GM18526 (cell line): Measurements from ENCODE around the gene STAC.

ENCODE experiments used
- POLR2A ChIP-seq: IDR thresholded peaks from 3 replicates; pipeline ENCODE4 v1.6.1; 2011; ENCODE audit not compliant: insufficient read length; ENCODE audit errors: extremely low read depth

STAC gene

DNA sequence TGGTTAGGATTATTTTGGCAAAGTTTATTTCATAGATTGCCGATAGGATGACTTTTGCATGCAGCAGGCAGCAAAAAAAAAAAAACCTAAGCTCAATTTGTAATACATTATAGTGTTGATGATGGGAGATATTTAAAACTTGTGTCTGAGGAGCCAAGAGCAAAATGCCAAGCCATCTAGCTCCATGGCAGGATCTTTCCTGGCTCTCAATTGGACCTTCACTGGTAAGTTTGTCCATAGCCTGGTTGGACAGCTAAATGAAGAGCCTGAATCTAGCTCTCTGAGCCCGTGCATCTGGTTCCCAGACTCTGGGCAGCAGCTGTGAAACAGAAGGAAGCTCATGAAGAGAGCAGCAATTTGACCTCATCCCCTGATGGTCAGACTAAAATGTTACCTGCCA is 17.5 kb downstream of the STAC start:
- TF ChIP-seq POLR2A = no peak

DNA sequence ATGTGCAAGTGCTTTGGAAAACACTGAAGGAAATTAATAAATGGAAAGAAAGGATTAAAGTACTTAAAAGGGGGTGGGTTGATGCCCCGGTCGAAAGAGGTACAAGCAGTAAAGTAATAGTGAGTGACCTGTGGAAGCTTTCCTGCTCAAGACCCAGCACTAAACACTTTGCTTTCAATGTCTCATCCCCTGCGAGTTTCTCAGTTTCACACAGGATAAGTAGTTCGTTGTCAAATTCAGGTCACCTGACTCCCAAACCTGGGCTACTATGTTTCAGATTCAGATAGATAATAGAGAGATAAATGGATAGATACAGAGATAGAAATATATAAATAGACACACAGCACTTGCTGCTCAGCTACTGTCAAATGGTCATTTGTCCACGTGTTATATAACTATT is 19.6 kb downstream of the STAC start:
- no peak for TF ChIP-seq POLR2A

DNA sequence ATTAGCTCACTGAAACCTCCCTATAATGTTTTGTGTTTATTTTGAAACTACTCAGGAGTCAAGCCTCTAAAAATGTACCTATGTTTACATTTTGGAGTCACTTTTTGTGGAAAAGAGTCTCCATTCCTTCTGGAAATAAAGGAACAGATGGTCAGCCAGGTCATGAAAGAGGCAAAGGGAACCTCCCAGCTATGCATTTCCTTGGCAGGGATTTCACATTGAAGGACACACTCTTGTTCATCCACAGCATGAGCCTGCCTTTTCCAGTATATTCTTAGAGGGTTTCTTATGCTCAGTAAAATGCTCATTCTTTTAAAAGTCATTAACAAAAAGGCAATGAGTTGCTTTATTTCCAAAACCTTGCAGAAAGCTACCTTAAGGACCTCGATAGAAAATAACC is 20.8 kb downstream of the STAC start:
- no peak for TF ChIP-seq POLR2A

DNA sequence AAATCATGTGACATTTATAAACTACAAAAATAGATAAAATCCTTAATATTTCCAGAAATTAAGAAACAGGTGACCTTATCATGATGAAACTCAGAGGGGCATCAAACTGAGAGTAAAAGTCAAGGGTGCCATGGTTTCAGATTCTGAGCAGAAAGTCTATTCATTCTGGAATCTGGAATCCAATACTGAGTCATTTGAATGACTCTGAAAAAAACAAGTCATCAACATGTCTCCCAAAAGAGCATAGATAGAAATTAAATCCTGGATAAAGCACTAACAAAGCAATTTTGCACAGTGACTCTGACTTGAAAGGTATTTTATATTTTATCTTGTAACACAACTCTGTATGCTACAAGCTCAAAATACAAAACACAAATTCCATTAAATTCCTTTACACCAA is 23.4 kb downstream of the STAC start:
- no peak for TF ChIP-seq POLR2A

DNA sequence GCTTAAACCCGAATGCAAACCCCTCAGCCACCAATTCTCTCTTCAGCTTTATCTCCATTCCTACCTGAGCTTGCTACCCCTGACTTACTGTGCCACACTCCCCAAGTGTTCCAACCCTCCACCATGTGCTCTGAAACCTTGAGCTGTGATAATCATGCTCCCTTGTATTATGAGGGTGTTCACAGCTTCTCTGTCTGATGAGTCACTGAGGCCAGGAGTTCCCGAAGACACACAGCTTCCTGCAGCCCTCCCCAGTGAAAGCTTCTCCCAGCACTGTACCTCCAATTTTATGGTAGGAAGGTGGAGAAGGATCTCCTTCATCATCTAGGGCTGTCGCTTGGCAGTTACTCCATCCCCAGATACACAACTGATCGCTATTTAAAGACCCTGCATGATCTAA is 24.9 kb downstream of the STAC start:
- TF ChIP-seq POLR2A = no peak

DNA sequence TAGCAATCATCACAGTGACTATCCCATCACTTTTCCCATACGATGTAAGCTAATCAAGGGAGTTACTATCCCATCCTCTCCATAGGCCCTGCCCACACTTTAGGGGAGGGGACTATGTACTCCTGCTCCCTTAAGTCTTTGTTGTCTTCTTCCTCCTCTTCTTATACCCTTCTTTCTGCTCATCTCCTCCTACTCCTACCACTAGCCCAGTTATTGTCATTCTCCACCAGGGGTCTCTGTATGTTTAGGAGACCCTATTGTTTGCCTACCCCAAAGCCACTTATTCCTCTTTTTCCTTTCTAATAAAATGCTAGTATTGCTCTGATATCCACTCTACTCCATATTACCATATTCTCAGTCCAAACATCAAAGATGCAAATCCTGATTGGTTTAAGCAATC is 27.8 kb downstream of the STAC start:
- TF ChIP-seq POLR2A = no peak

DNA sequence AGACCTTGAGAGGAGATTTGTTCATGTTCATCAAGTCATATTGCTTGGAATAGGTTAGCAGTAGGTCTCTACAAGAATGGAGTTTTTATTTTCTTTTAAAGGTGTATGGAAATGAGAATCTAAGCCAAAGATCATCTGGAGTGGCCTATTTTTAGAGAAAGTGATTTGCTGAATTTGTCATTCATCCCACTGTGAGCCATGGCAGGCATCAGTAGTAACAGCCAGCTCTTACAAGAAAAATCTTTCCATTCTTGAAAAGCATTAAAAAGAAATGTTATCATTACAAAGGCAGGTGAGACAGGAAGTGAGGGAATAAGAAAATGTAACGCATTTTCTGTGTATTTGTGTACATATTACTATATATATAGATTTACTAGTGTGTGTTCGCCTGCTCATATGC is 29.6 kb downstream of the STAC start:
- TF ChIP-seq POLR2A = no peak

DNA sequence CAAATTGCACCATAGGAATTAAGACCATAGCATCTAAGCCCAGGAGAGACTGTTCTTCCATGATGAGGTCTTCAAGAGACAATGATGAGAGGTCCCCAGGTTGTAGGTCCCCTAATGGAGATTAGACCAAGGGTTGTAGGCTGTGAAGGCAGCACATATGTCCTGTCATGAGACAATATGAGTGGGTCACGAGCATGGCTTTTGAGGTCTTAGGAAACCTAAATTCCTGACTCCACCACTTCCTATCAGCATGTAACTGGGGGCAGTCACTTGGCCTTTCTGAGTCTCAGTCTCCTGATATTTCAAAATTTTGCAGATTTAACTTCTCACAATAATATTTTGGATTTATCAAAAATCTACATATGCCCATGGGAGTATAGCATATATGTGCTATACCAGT is 31.3 kb downstream of the STAC start:
- no peak for TF ChIP-seq POLR2A

DNA sequence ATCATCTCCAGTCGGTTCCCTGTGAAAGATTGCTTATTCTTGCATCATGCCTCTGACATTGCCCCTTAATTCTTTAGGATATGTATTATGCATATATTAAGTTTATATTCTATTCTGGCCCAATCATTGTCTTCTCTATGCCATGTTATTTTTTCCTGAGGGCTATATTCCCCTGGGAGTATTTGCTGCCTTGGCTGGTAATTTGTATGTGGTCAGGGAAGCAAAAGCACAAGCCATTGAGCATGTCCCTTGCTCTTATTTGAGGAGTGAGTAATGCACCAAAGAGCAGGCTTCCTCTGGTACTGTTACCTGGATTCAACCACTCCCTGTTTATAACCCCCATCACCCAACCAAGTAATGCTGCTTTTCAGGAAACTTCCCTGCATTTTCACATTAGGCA is 36.3 kb downstream of the STAC start:
- no peak for TF ChIP-seq POLR2A

DNA sequence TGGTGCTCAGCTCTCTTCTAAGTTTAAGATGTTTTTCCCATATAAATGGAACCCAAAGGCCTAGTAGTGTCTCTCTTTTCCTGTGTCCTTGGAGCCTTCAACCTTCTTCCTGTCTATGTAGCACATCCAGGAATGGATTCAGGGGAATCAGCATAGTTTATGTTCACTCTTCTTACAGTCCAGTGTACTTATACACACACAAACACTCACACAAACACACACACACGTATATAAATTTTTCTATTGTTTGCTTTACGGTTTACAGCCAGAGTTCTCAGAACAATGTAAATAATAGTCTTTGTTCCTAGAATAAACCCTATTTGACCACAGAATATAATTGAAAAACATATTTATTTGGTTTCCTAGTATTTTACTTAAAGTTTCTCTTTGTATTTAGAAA is 36.9 kb downstream of the STAC start:
- TF ChIP-seq POLR2A = no peak

DNA sequence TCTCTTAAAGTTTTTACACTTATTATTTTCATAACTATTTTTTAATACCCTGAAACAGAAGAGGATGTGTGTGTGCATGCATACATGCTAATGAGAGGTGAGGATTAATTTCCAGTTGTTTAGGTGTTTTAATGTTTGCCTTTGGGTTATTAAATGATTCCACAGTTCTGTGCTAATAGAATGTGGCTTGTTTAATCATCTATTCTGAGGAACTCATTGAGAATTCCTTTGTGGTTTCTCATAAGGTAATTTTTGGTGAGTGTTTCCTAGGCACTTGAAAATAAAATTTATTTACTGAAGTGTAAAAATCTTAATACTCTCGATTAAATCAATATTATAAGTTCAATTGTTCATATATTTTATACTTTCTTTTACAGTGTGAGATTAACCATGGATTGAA is 38.0 kb downstream of the STAC start:
- TF ChIP-seq POLR2A = no peak

DNA sequence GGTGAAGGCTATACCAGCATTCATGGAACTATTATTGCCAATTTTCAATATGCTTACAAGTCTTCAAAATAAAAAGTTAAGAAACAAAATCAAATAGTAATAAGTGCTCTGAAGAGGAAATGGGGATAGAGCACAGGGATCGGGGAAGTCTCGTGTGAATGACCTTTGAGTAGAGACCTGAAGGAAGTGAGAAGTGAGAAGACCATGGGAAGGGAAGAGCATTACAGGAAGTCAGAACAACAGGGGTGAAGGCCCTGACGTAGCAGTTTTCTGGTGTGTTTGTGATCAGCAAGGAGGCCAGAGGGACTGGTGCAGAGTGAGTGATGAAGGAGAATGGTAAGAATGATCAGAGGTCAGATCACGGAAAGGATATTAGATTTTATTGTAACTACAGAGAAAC is 48.1 kb downstream of the STAC start:
- no peak for TF ChIP-seq POLR2A

DNA sequence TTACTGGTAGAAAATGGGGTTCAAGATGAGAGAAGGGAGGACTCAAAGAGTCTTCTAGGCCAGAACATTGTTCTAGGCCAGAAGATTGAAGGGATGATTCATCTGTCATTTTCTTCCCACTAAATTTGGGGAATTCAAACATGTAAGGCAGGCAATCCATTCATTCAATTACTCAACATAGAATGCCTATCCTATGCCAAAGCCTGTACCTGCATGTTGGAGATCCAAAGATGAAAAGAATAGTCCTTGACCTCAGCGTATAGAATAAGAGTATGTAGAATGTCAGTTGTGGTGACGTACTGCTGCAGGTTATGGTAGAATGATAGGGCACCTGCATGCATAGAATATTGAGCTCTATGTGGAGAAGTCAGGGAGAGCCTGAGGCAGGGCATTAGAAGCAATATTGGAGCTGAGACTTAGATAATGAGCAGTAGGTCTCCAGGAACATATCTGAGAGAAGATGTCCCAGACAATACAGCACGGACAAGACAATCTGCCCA is 49.7 kb downstream of the STAC start:
- TF ChIP-seq POLR2A = no peak

DNA sequence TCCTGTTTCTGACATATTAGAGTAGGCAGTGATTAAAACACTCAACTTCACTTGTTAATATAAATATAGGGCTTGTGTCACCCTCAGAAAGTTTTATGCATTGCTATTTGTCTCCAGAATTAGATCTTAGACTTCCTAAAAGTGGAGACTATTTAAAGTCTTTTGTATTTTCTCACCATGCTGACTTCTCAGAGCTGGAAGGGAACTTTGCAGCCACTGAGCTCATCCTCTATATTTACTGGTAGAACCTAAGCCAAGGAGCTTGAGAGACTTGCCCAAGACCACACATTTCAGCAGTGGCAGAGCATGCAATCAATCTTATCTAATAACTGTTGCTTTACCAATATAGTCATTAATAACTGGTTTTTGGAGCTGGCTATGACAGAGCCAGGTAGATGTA is 53.2 kb downstream of the STAC start:
- no peak for TF ChIP-seq POLR2A

DNA sequence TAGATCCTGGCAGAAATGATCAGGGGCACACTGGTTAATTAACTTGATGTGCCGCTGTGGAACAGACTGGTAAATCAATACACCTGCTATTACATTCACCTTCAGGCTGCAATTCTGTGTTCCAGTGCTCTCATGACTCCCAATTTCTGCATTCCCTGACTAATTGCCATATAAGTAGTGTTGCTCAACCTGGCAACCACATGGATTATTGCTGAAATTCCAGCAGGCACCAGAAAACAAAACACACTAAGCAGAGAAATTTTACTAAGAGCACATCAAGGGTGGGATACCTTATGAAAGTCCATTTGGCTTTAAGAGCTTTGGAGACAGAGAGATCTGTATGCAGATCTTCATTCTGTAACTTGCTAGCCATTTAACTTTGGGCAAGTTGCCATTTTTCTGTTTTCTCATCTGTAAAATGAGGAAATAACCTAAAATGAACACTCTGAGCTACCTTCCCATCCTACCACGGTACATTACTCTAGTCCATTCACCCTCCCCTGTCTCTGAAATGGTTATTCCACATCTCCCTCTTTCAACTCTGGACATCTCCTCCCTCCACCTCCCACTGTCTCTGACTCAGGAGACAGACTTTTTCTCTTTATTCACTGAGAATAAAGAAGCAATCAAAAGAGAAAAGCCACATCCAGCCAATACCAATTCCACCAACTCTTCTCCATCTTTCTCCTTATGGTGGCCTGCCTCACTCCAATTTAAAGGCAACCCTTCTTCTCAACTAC is 54.6 kb downstream of the STAC start:
- TF ChIP-seq POLR2A = no peak

DNA sequence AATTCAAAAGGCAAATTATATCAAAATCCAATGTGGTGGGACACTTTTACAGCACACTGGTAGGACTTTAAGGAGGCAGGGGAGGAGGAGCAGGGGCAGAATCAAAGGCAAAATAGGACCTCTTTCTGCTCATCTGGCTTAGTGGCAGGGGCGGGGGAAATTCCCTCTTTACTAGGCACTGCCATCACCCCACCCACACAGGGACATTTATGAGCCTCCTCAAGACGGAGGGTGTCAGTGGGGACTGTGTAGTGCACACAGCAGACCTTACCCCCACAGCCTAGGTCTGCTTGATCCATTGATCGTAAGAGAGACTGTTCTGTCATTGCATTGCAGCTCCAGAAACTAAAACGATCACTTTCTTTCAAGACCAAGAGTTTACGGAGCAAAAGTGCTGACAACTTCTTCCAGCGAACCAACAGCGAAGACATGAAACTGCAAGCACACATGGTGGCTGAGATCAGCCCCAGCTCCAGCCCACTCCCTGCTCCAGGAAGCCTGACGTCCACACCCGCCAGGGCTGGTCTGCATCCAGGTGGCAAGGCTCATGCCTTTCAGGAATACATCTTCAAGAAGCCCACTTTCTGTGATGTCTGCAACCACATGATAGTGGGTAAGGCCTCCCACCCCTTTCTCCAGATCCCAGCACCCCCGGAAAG is 62.9 kb downstream of the STAC start:
- no peak for TF ChIP-seq POLR2A

DNA sequence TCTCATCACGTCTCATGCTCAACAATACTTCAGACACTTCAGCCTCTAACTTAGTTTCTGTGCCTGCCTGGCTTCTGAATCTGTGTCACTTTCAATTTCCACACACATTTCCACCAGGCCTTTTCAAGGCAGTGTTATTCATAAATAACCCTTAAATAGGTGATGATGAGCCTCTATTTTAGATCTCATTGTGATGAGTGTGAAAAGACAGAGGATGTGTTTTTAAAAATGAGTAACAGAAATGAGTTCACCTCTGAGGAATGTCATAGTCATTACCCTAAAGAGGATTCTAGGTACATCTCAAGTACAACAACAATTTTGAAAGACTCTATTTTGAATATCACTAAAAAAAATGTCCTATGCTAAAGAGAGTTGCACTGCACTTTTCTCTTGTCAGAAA is 64.6 kb downstream of the STAC start:
- no peak for TF ChIP-seq POLR2A
